ENCODE data around the gene NR4A2. TPM values are rescaled to one million over a fixed set of nuclear protein-coding genes. Genes with fewer than 3 reads are reported as not detected.
"Not testable (repeated sequence)": the region's sequence is repeated elsewhere in the genome, so short reads cannot be mapped to it uniquely, and the experiment has no call there.

Gene NR4A2
- total RNA-seq, 1 experiment from 2014 or later = 4.8 TPM

DNA sequence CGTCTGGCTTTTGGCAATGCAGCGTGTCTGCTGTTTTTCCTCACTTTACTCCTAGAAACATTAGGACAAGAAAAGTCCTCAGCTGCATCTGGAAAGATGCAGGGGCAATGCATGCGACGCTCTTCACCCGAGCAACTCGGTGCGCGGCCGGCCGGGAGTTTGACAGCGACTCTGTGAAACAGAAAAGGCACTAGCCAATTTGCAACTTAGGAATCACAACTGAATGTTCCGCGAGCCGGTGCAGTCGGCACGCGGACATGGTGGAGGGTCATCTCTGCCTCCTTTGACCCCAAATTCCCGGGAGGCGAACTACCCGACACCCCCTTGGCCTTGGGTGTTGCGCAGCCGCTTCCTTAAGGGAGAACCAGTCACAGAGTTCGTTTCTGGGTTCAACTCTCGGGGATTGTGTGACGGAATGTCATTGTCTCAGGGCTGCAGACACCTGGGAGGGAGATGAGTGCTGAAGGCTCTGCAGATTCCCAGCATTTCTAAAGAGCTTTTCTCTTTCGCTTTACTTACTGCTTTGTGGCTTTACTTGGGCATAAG, 9.8 kb downstream of the NR4A2 start:
- no peak for DNase-seq (ENCODE audit: extremely low read depth, low read depth)

DNA sequence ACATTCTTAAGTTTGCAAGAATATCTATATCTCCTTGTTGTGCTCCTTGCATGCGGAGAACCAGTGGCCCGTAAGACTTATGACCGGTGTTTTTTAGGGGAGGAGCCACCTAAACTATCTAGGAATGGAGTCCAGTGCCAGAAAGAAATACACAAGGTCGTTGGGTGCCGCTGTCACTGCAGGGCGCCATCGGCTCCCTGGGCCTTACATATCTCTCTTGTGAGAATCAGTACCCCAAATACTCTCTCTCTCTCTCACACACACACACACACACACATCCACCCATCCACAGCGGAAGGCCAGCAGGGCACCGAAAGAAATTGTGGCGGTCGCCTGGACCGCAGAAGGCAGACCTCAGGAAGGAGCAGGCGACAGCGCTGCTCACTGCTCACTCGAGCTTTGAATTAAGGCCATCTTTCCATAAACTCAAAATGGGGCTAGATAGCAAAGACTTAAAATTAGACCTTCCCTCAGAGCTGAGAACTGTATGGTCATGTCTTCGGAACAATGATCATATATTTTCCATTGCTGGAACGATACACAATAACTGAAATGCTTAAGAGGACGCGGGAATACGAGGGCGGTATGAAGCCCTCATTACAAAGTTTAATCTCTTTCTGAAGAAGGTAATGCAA, 10.4 kb downstream of the NR4A2 start:
- no peak for DNase-seq (ENCODE audit: extremely low read depth, low read depth)

DNA sequence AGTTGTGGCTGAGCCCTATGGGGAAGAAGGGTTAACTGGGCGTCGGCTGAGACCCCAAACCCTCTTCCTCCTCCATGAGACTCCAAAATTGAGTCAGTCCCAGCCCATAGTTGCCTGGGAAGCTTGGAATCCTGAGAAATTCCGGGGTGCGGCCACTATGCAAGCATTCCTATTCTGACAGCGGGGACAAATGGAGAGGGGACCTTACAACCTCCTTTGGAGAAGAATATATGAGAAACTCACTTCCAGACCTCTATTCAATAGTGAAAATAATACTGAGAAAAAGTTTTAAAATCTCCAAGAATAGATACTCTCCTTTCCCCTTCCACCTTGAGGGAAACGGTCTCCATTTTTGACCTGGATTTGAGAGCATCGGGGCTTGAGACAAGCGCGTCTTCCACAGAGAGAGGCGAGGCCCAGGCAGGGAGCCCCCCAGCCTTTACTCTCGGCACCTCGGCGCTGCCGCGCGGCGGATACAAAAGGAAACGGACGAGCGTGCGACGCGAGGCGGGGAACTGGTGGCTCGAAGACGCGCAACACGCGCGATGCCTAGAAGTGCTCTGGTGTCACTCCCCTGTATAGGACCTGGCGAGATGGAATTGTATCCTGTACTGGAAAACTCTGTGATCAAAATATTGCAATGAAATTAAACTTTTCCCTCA, 11.1 kb downstream of the NR4A2 start:
- DNase-seq (ENCODE audit: extremely low read depth, low read depth) = no peak

DNA sequence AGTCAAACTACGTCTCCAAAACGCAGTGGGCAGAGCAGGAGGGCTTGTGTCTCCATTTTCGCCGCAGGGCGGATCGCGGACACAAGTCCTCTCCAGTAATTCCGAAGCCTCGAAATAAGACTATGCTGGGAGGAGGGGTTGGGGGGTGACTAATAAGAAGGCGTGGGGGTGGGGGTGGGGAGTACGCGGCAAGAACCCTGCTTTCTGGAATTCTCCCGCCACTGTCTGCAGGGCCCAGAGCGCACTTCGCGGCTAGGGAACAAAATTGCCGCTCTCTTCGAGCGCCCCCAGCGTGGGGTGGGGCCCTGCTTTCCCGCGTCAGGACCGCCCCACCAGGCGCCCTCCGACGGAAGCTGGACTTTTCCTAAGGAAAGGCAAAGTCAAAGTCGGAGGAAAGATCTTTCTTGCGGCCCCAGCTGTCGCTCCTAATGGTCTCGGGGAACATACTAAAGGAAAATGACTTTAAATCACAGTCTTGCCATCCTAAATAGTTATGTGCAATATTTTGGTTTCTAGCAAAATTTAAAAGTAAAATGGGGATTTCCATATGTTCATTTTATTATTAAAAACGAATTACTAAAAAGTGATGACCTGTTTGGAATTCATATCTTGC, 11.9 kb downstream of the NR4A2 start:
- no peak for DNase-seq (ENCODE audit: extremely low read depth, low read depth)

DNA sequence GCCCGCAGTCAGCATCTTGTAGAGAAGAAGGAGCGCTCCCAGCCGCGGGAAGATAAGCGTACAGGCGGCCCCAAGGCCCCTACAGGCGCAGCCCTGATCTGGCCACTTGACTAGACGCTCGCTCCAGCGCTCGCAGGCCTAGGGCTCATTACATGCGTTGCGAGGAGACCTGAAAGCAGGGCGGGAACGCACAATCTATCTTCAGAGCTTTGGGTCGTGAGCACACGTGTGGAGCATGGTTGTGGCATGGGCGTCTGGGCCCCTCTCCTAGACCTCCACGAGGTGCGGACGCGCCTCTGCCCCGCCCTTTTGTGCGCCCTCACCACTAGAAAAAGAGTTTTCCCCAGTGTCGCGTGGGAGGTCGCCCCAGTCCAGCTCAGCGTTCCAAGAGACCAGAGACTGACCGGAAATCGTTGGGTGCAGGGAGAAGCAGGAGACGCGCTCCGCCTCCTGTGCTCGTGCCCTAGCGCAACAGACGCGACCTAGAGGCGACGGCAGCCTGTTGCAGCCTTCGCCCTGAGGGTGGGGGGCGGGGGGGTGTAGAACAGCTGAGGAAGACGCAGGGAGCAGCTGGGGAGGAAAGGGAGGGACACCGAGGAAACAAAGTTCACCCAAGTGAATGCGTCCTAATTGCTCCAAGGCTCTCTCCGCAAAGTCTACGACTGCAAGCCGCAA, 12.6 kb downstream of the NR4A2 start:
- DNase-seq (ENCODE audit: extremely low read depth, low read depth) = no peak

DNA sequence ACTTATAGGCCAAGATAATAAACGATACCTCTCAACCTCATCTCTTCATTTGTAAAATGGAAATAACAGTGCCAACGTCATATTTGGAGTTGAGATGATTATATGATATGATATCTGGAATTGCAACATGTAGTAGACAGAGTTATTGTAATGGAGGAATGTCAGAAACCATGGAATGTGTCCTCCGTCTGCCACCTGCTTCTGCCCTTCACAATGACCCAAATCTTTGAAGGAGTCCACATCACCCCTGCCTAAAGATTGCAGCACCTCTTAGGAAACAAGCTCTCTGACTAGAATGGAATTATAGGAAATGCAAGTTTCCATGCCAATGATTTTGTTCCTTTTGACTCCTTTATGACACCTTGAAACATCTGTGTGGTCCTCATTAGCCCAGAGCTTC, 14.9 kb downstream of the NR4A2 start:
- DNase-seq (ENCODE audit: extremely low read depth, low read depth) = no peak

DNA sequence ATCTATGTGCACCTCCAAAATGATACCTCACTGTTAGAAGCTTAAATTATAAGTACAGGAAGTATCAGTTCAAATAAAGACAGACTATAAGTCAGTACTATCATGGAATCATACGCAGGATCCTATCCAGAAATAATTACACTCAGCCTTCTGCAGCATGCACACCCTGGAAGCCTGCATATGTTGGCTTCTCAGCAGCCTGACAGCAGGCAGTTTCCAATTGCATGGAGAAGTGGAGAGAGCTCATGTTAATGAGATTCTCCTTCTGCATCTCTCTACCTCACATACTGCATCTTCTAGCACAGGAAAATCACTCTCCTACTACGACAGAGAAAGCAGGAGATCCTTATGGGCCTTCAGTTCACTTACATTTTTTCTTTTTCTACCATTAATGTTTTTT, 20.5 kb downstream of the NR4A2 start:
- no peak for DNase-seq (ENCODE audit: extremely low read depth, low read depth)

DNA sequence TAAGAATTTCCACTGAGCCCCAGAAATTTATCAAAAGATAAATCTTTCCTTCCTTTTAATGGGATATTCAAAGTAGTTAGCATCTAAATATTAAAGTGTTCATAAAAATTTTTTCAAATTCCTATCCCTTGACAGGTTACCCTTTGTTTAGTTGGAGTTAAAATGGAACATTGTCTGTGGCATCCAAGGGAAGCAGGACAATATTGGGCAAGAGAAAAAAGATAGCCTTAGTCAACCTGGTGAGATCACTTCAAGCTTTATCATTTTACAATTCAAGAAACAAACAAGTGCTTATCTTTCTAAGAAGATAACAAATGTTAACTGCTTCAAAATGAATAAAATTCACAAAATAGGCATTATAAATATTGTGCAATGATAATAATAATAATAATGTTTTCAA, 21.7 kb downstream of the NR4A2 start:
- no peak for DNase-seq (ENCODE audit: extremely low read depth, low read depth)

DNA sequence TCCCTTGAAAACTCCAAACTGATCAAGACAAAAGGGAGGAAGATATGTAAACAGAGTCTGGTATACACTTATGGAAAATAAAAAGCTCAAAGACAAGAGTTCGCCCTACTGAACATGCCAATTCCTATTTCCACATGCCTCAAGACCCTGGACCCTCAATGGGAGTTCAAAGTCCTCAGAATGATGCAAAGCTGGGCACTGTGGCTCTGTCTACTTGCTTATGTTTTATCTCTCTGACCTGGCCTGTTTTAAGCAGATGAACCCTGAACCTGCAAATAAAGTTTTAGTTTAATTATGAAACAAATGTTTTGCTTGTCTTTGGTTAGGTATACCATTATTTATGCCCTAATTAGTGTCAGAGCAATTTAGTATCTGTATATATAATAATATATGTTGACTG, 22.6 kb downstream of the NR4A2 start:
- no peak for DNase-seq (ENCODE audit: extremely low read depth, low read depth)

DNA sequence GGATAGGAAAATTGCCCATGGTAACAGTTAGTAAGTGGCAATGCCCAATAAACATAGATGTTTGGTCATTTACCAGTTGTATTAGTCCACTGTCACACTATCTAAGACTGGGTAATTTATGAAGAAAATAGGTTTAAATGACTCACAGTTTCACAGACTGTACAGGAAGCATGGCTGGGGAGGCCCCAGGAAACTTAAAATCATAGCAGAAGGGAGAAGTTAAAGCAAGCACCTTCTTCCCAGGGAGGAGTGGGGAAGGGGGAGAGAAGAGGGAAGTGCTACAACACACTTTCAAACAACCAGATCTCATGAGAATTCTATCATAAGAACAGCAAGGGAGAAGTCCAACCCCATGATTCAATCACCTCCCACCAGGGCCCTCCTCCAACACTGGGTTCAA, 23.4 kb downstream of the NR4A2 start:
- no peak for DNase-seq (ENCODE audit: extremely low read depth, low read depth)

DNA sequence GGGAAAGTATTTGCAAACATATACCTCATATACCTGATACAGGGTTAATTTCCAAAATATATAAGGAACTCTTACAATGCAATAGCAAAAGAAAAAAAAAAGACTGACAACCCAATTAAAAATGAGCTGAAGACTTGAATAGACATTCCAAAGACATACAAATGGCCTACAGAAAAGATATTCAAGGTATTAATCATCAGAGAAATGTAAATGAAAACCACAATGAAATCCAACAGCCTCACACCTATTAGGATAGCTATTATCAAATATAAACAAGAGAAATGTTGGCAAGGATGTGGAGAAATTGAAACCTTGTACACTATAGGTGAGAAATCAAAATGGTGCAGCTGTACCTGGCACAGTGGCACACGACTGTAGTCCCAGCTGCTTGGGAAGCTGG, 25.7 kb downstream of the NR4A2 start:
- DNase-seq (ENCODE audit: extremely low read depth, low read depth) = no peak

DNA sequence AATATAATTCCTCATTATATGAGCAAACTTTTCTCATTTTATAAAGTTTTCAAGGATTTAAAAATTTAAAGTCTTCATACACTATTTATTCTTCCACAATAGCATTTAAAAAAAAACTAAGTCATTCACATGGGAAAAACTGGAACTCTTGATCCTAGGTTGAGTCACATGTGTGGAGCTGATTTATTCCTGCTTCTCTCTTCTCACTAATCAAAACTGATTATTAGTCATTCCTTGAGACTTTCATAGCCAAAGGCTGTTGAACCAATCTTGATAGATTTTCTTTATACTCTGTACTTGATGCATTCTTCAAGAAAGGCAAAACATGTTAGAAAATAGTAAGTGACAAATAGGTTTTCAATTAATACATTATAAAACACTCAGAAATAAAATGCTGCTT, 27.4 kb downstream of the NR4A2 start:
- DNase-seq (ENCODE audit: extremely low read depth, low read depth) = no peak

DNA sequence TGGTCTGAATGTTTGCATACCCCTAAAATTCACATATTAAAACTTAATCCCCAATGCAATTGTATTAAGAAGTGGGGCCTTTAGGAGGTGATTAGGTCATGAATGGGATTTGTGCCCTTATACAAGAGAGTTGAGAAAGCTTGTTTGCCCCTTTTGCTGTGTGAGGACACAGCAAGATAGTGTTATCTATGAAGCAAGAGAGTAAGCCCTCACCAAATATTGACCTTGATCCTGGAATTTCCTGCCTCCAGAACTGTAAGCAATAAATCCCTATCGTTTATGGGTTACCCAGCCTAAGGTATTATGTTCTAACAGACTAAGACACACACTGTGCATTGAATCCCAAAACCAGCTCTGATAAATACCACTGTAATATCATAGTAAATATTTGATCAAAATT, 32.2 kb downstream of the NR4A2 start:
- no peak for DNase-seq (ENCODE audit: extremely low read depth, low read depth)

DNA sequence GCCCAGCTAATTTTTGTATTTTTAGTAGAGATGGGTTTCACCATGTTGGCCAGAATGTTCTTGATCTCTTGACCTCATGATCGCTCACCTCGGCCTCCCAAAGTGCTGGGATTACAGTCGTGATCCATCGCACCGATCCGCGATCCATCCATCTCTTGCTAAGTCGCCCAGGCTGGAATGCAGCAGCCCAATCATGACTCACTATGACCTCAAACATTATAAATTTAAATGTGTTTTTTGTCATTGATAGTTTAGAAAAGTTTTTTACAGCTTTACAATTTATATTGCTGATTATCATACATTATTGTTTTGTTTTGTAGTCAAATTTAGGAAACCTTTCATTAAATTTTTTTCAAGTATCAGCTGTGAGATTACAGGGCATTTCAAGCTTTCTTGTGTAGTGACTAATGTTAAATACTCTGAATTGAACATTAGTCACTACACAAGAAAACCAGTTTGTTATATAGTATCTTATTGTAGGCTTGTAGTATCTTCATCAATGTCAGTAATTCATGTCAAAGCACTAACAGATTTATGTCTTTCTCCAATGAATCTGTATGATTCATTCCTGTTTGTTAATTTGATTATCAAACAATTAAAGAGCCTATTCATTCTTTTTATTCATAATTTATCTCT, 37.5 kb downstream of the NR4A2 start:
- no peak for DNase-seq (ENCODE audit: extremely low read depth, low read depth)

DNA sequence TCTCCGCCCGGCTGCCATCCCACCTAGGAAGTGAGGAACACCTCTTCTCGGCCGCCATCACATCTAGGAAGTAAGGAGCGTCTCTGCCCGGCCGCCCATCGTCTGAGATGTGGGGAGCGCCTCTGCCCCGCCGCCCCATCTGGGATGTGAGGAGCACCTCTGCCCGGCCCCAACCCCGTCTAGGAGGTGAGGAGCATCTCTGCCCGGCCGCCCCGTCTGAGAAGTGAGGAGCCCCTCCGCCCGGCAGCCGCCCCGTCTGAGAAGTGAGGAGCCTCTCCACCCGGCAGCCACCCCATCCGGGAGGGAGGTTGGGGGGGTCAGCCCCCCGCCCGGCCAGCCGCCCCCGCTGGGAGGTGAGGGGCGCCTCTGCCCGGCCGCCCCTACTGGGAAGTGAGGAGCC, 39.1 kb downstream of the NR4A2 start:
- DNase-seq (ENCODE audit: extremely low read depth, low read depth) = not testable (repeated sequence)

DNA sequence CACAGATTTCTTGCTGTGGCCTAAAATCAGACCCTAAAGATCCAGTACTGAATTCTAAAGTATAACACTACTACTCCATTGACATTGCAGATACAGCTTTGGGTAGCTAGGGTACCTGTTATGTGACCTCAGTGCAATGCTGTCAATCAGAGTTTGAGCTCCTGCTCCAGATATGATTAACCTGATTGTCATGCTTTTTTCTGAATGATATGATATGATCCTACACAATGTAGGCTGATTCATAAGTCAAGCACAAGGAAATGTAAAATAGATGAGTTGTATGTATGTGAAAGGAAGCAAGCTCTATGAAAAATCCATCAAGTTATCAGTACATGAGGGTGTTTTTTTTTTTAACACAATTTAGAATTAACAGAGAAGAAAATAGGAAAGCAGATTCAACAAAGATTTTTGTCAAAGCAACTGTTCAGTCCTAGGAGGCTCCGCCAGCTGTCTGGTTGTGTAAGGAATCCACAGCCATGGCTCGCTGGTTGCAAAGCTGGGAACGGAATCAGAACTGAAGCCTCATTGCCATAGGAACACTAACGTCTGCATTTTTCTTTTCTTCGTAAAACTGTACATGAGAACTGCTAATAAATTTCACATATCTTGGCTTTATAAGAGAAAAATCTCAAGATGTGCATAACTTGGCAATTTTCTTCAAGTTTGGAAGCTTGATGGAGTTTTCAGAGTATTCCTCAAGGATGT, 52.9 kb downstream of the NR4A2 start:
- no peak for DNase-seq (ENCODE audit: extremely low read depth, low read depth)

Data from NCI-H460 (cell line).